ENCODE results near the gene ENTHD1. TPM values are rescaled to one million over a fixed set of nuclear protein-coding genes. Genes with fewer than 3 reads are reported as not detected.

Gene ENTHD1
- total and polyA plus RNA-seq, 2 of the 4 experiments (the other 2 are of a cell fraction): not detected

GRCh38 chr22:39716534-39716933 lies 177.0 kb downstream of the ENTHD1 start:
- CTCF ChIA-PET: no interaction called here
- POLR2A ChIA-PET (ENCODE audit: unreplicated experiment): no interaction called here
- dilution Hi-C loops (cut with HindIII; ENCODE audit: low sequenced_read_pairs, unreplicated experiment): no loop called here

More at GRCh38 chr22:39716534-39716933, 177.0 kb downstream of the ENTHD1 start:
- H3K27ac ChIP-seq (ENCODE audit: insufficient read depth, low read length): no peak overlapping the region
- DNase-seq (no peak), ATAC-seq (ENCODE audit: low read depth) (no peak)
- no peak overlapping the region for H3K4me2 ChIP-seq (ENCODE audit: low read depth, low read length)
- H3K4me3 ChIP-seq (ENCODE audit: insufficient read depth, low read depth, low read length): no peak overlapping the region
- H2BK120ac ChIP-seq (ENCODE audit: low read depth, low read length): no peak overlapping the region
- no peak overlapping the region for H4K5ac ChIP-seq (ENCODE audit: low read depth, low read length)
- H3K9me3 ChIP-seq (ENCODE audit: control insufficient read depth, insufficient read depth, low read length): no peaks in the 10 kb centered on the region
- H2AK9ac ChIP-seq (replicated peaks; ENCODE audit: low read depth, low read length, poor library complexity): no peak overlapping the region
- H2BK15ac ChIP-seq (ENCODE audit: low read depth, low read length): no peak overlapping the region
- H3K79me1 ChIP-seq (ENCODE audit: low read depth in 1 of 2, low read length in 2 of 2): no peaks in the 10 kb centered on the region
- H3K14ac ChIP-seq (replicated peaks; ENCODE audit: low read depth, low read length): no peak overlapping the region
- no peak overlapping the region for H3K18ac ChIP-seq (ENCODE audit: low read depth, low read length)
- no peak overlapping the region for H2AFZ ChIP-seq (replicated peaks; ENCODE audit: low read length, poor library complexity)
- peaks cover 54% of the 10 kb centered on the region for H3K27me3 ChIP-seq (ENCODE audit: control insufficient read depth, insufficient read depth, low read length)
- no peak overlapping the region for H4K91ac ChIP-seq (ENCODE audit: insufficient read depth, low read depth, low read length)
- no peak overlapping the region for H2BK20ac ChIP-seq (ENCODE audit: low read depth, low read length)
- no peak overlapping the region for H3K4ac ChIP-seq (ENCODE audit: low read depth, low read length)
- in situ Hi-C loops (cut with MboI; ENCODE audit: low sequenced_read_pairs): no loop called here
- no TSS peak for BruUV-seq (replicated peaks)
- no peaks in the 10 kb centered on the region for H4K20me1 ChIP-seq (ENCODE audit: insufficient read depth, low read length)
- no peak for TF ChIP-seq MXI1 (IDR thresholded peaks at IDR 0.05; ENCODE audit: borderline replicate concordance, low read depth, low read length)
- TF ChIP-seq RAD21 (IDR thresholded peaks at IDR 0.05; ENCODE audit: low read length): no peak
- no peak for TF ChIP-seq MAFK (IDR thresholded peaks at IDR 0.05; ENCODE audit: low read depth, low read length)
- TF ChIP-seq ELK1 (IDR thresholded peaks at IDR 0.05; ENCODE audit: borderline replicate concordance, low read depth, low read length): no peak
- TF ChIP-seq BHLHE40 (IDR thresholded peaks at IDR 0.05; ENCODE audit: low read depth, low read length): no peak
- TF ChIP-seq, protein P1, sequence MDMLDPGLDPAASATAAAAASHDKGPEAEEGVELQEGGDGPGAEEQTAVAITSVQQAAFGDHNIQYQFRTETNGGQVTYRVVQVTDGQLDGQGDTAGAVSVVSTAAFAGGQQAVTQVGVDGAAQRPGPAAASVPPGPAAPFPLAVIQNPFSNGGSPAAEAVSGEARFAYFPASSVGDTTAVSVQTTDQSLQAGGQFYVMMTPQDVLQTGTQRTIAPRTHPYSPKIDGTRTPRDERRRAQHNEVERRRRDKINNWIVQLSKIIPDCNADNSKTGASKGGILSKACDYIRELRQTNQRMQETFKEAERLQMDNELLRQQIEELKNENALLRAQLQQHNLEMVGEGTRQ (IDR thresholded peaks at IDR 0.05; ENCODE audit: low read depth, low read length): no peak
- intact Hi-C loops (cut with micrococcal nuclease): no loop called here
- no peak overlapping the region for H3K56ac ChIP-seq (ENCODE audit: extremely low read depth, insufficient read depth, low read length)
- H2AK5ac ChIP-seq (ENCODE audit: low read depth, low read length): no peak overlapping the region
- H3K23ac ChIP-seq (ENCODE audit: low read depth, low read length): no peak overlapping the region
- no peaks in the 10 kb centered on the region for H3K36me3 ChIP-seq (ENCODE audit: control insufficient read depth, insufficient read depth, low read length)
- H3K9ac ChIP-seq (ENCODE audit: low read depth, low read length): no peak overlapping the region
- no peaks in the 10 kb centered on the region for H3K9me1 ChIP-seq (ENCODE audit: insufficient read depth, low read length)
- H4K8ac ChIP-seq (ENCODE audit: low read depth in 2 of 2, low read length in 2 of 2): no peak overlapping the region
- WGBS, 2 experiments (ENCODE audit: extremely low coverage in 2 of 2, insufficient read length in 1 of 2): 74% methylated on average over 5 of the region's 10 CpGs; no CpG with 5 or more reads in 1 of the 2 experiments
- no peak overlapping the region for H2BK5ac ChIP-seq (ENCODE audit: low read depth, low read length, poor library complexity, severe bottlenecking)
- no peaks in the 10 kb centered on the region for H3K4me1 ChIP-seq (ENCODE audit: control insufficient read depth, insufficient read depth, low read length)
